ENCODE data around the gene TRIM63.

TRIM63 gene

GRCh38 chr1:26028490-26028980 is 38.9 kb downstream of the TRIM63 start:
- TF ChIP-seq MYC (IDR thresholded peaks at IDR 0.05; ENCODE audit: low read depth, low read length) (no peak), POLR2A (IDR thresholded peaks at IDR 0.05; ENCODE audit: extremely low read depth, insufficient read length) (no peak), MAX (IDR thresholded peaks at IDR 0.05; ENCODE audit: low read depth, low read length) (no peak), CTCF (IDR thresholded peaks at IDR 0.05; ENCODE audit: low read depth, low read length) (no peak)
- DNase-seq (ENCODE audit: low read depth): peak; percentile 70
- H3K4me3 ChIP-seq (ENCODE audit: low read depth, low read length): no peak overlapping the region

GRCh38 chr1:26027716-26028489 is 39.5 kb downstream of the TRIM63 start:
- no peak overlapping the region for H3K4me3 ChIP-seq (ENCODE audit: low read depth, low read length)
- TF ChIP-seq CTCF (IDR thresholded peaks at IDR 0.05; ENCODE audit: low read depth, low read length) (no peak), POLR2A (IDR thresholded peaks at IDR 0.05; ENCODE audit: extremely low read depth, insufficient read length) (no peak), MAX (IDR thresholded peaks at IDR 0.05; ENCODE audit: low read depth, low read length) (no peak), MYC (IDR thresholded peaks at IDR 0.05; ENCODE audit: low read depth, low read length) (no peak)
- peak; percentile 82 for DNase-seq (ENCODE audit: low read depth)

GRCh38 chr1:26025517-26025916 is 41.9 kb downstream of the TRIM63 start:
- no peak for DNase-seq (ENCODE audit: low read depth)
- H3K4me3 ChIP-seq (ENCODE audit: low read depth, low read length): no peak overlapping the region
- TF ChIP-seq MAX (IDR thresholded peaks at IDR 0.05; ENCODE audit: low read depth, low read length) (no peak), MYC (IDR thresholded peaks at IDR 0.05; ENCODE audit: low read depth, low read length) (no peak), POLR2A (IDR thresholded peaks at IDR 0.05; ENCODE audit: extremely low read depth, insufficient read length) (no peak), CTCF (IDR thresholded peaks at IDR 0.05; ENCODE audit: low read depth, low read length) (no peak)

- no peak for DNase-seq (ENCODE audit: low read depth)
- H3K4me3 ChIP-seq (ENCODE audit: low read depth, low read length): no peak overlapping the region
- no peak for TF ChIP-seq CTCF (IDR thresholded peaks at IDR 0.05; ENCODE audit: low read depth, low read length)
Measured at GRCh38 chr1:26025060-26025459, 42.4 kb downstream of the TRIM63 start.

- no peak for DNase-seq (ENCODE audit: low read depth)
- TF ChIP-seq POLR2A (IDR thresholded peaks at IDR 0.05; ENCODE audit: extremely low read depth, insufficient read length): no peak
- TF ChIP-seq MAX (IDR thresholded peaks at IDR 0.05; ENCODE audit: low read depth, low read length): no peak
- TF ChIP-seq CTCF (IDR thresholded peaks at IDR 0.05; ENCODE audit: low read depth, low read length): no peak
- no peak for TF ChIP-seq MYC (IDR thresholded peaks at IDR 0.05; ENCODE audit: low read depth, low read length)
- H3K4me3 ChIP-seq (ENCODE audit: low read depth, low read length): no peak overlapping the region
Measured at GRCh38 chr1:26023826-26024225, 43.6 kb downstream of the TRIM63 start.
